ENCODE data around the gene CNTFR. TPM values are rescaled to one million over a fixed set of nuclear protein-coding genes. Genes with fewer than 3 reads are reported as not detected.

The CNTFR gene
- total and polyA plus RNA-seq, 2 of the 8 experiments (the other 6 are each of a cell fraction or from before 2014, with no cell fraction given): 1.2 to 4.2 TPM

DNA sequence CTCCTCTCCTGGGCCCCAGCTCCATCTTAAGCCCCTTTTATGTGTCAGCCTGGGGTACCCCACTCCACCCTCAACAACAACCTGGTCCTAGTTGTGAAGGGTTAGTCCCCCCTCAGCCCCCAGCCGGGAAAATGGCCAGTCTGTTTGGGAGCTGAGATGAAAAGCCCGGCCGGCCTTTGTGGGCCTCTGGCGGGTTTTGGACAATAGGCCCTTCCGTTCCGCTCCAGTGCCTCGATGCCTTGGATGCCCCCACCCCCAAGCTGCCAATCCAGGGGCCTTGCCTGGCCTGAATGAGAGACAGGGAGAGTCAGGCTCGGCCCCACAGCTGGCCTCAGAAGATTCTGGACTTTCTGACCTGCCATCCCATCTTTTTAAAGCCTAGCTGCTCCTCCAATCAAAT is 9.2 kb downstream of the CNTFR start (continued):
- TF ChIP-seq, protein P1, sequence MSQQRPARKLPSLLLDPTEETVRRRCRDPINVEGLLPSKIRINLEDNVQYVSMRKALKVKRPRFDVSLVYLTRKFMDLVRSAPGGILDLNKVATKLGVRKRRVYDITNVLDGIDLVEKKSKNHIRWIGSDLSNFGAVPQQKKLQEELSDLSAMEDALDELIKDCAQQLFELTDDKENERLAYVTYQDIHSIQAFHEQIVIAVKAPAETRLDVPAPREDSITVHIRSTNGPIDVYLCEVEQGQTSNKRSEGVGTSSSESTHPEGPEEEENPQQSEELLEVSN (IDR thresholded peaks at IDR 0.05): no peak
- no peak for TF ChIP-seq TEAD4 (IDR thresholded peaks at IDR 0.05; ENCODE audit: low read depth, low read length)
- TF ChIP-seq TBP (IDR thresholded peaks at IDR 0.05; ENCODE audit: low read depth, low read length): no peak

Data from H1 (cell line).